Tibial nerve (tissue), 4 donors: ENCODE data around the gene HSPA9. TPM values are rescaled to one million over a fixed set of nuclear protein-coding genes. Genes with fewer than 3 reads are reported as not detected.

Experiments used
- DNase-seq, 2 donors: peaks; one replicate each; pipeline ENCODE4 v3.0.0-alpha.2; 2019; ENCODE audit warnings: low spot score in 2 of 2
- H3K27ac ChIP-seq, 4 donors: fragments of 200-600 bp; sonication (generic) in 3 of 4; one replicate each; pipeline ENCODE4 v1.5.1; 2017 to 2019; ENCODE audit warnings: mild to moderate bottlenecking in 1 of 4
- H3K27me3 ChIP-seq, 2 donors: fragments of 200-600 bp; sonication (generic) in 1 of 2; one replicate each; pipeline versions ENCODE4 v1.5.1 to v1.6.0; 2017 to 2019
- H3K36me3 ChIP-seq, 3 donors: fragments of 200-600 bp; sonication (generic); one replicate each; pipeline ENCODE4 v1.5.1; 2018 to 2019
- H3K4me1 ChIP-seq, 4 donors: fragments of 200-600 bp; sonication (generic) in 3 of 4; one replicate each; pipeline ENCODE4 v1.5.1; 2017 to 2019
- H3K4me3 ChIP-seq, 4 donors: fragments of 200-600 bp; sonication (generic) in 3 of 4; one replicate each; pipeline ENCODE4 v1.5.1; 2017 to 2019; ENCODE audit warnings: mild to moderate bottlenecking in 1 of 4, moderate library complexity in 1 of 4
- H3K9me3 ChIP-seq, 4 donors: fragments of 200-600 bp; sonication (generic) in 3 of 4; one replicate each; pipeline ENCODE4 v1.5.1; 2017 to 2019
- CTCF ChIP-seq, 5 experiments: fragments of 200-600 bp in 3 of 5; fragments of 450-650 bp in 2 of 5; sonication (generic) in 3 of 5; IDR thresholded peaks; one replicate each; pipeline ENCODE4 v1.5.1; 2016 to 2019; ENCODE audit warnings: antibody characterized with exemption in 5 of 5, mild to moderate bottlenecking in 3 of 5, moderate library complexity in 2 of 5
- EP300 ChIP-seq, 2 donors: sonication (generic); formaldehyde crosslinking; IDR thresholded peaks; one replicate each; pipeline ENCODE4 v1.6.1; 2017; ENCODE audit warnings: antibody characterized with exemption in 2 of 2, mild to moderate bottlenecking in 1 of 2
- POLR2A ChIP-seq, 2 donors: fragments of 450-650 bp; IDR thresholded peaks; one replicate each; pipeline ENCODE4 v1.6.1; 2017; ENCODE audit warnings: antibody characterized with exemption in 2 of 2, mild to moderate bottlenecking in 2 of 2, moderate library complexity in 2 of 2
- WGBS, 2 donors: methylation state at CpG; one replicate each; pipeline ENCODE4 v1.1.5; 2018; 5-methylcytosine and 5-hydroxymethylcytosine counted together
- total RNA-seq, 4 donors: library from RNA; depleted of rRNA; stranded (reverse); fragments of >200 nt; gene quantifications; one replicate each; pipeline ENCODE4 v1.1.0, GENCODE V29; 2016

The HSPA9 gene
- total RNA-seq, 4 donors from 2014 or later: 154 to 230 (median 201) TPM

GRCh38 chr5:138602371-138603000, 27.3 kb upstream of the HSPA9 start:
- TF ChIP-seq CTCF (IDR thresholded peaks at IDR 0.05): no peak
- no peak for TF ChIP-seq EP300 (IDR thresholded peaks at IDR 0.05)
- no peak for TF ChIP-seq POLR2A (IDR thresholded peaks at IDR 0.05)
- H3K4me1 ChIP-seq: no peaks in the 10 kb centered on the region
- H3K9me3 ChIP-seq: no peaks in the 10 kb centered on the region
- H3K36me3 ChIP-seq: no peaks in the 10 kb centered on the region
- WGBS, 2 donors: 57 to 66% methylated on average over 6 of the region's 6 CpGs
- no peaks in the 10 kb centered on the region for H3K27me3 ChIP-seq
- no peak overlapping the region for H3K4me3 ChIP-seq
- no peak overlapping the region for H3K27ac ChIP-seq
- no peak for DNase-seq

GRCh38 chr5:138601444-138601843, 26.2 kb upstream of the HSPA9 start:
- Histone ChIP-seq H3K4me1 (no peaks in the 10 kb centered on the region), H3K27me3 (no peaks in the 10 kb centered on the region), H3K27ac (no peak overlapping the region), H3K36me3 (no peaks in the 10 kb centered on the region), H3K4me3 (no peak overlapping the region), H3K9me3 (no peaks in the 10 kb centered on the region)
- DNase-seq: no peak
- WGBS, 2 donors: 52 to 73% methylated on average over 3 of the region's 3 CpGs
- TF ChIP-seq CTCF (IDR thresholded peaks at IDR 0.05) (no peak), POLR2A (IDR thresholded peaks at IDR 0.05) (no peak), EP300 (IDR thresholded peaks at IDR 0.05) (no peak)

- H3K27ac ChIP-seq: no peak overlapping the region
- 74 to 82% methylated on average over 3 of the region's 3 CpGs for WGBS, 2 donors
- no peaks in the 10 kb centered on the region for H3K9me3 ChIP-seq
- TF ChIP-seq EP300 (IDR thresholded peaks at IDR 0.05) (no peak), POLR2A (IDR thresholded peaks at IDR 0.05) (no peak), CTCF (IDR thresholded peaks at IDR 0.05) (no peak)
- no peak overlapping the region for H3K4me3 ChIP-seq
- no peaks in the 10 kb centered on the region for H3K27me3 ChIP-seq
- H3K4me1 ChIP-seq: no peaks in the 10 kb centered on the region
- DNase-seq: no peak
- H3K36me3 ChIP-seq: no peaks in the 10 kb centered on the region
Observed at GRCh38 chr5:138600446-138600845, 25.2 kb upstream of the HSPA9 start.

GRCh38 chr5:138597661-138598400, 22.6 kb upstream of the HSPA9 start:
- H3K36me3 ChIP-seq: no peaks in the 10 kb centered on the region
- H3K4me1 ChIP-seq: no peaks in the 10 kb centered on the region
- no peak overlapping the region for H3K27ac ChIP-seq
- WGBS, 2 donors: 79% methylated on average over 9 of the region's 9 CpGs
- H3K4me3 ChIP-seq: no peak overlapping the region
- H3K9me3 ChIP-seq: no peaks in the 10 kb centered on the region
- no peak for TF ChIP-seq POLR2A (IDR thresholded peaks at IDR 0.05)
- TF ChIP-seq EP300 (IDR thresholded peaks at IDR 0.05): no peak
- no peak for TF ChIP-seq CTCF (IDR thresholded peaks at IDR 0.05)
- H3K27me3 ChIP-seq: no peaks in the 10 kb centered on the region
- no peak for DNase-seq

- no peaks in the 10 kb centered on the region for H3K36me3 ChIP-seq
- H3K9me3 ChIP-seq: no peaks in the 10 kb centered on the region
- H3K27ac ChIP-seq: peak overlapping the region in 1 of 4 donors; percentile 11
- DNase-seq: no peak
- no peaks in the 10 kb centered on the region for H3K4me1 ChIP-seq
- TF ChIP-seq POLR2A (IDR thresholded peaks at IDR 0.05): no peak
- no peak for TF ChIP-seq EP300 (IDR thresholded peaks at IDR 0.05)
- H3K4me3 ChIP-seq: no peak overlapping the region
- H3K27me3 ChIP-seq: no peaks in the 10 kb centered on the region
- 72 to 79% methylated on average over 6 of the region's 6 CpGs for WGBS, 2 donors
Observed at GRCh38 chr5:138596105-138596881, 21.1 kb upstream of the HSPA9 start.
